PC-3 (cell line): Measurements from ENCODE around the gene PPP1R13B. TPM values are rescaled to one million over a fixed set of nuclear protein-coding genes. Genes with fewer than 3 reads are reported as not detected.

Experiments used
- ATAC-seq: fragments of 200-7000 bp; cut with Tn5 transposase; 2 replicates; pipeline ENCODE4 v1.9.1; 2020; ENCODE audit warnings: mild to moderate bottlenecking, moderate library complexity
- BruUV-seq: library from RNA; stranded (reverse); fragments of 400-500 nt; replicated peaks from 2 replicates; lab custom pipeline; 2021; lab: Mats Ljungman, UMichigan
- CTCF ChIA-PET: fragments of 300-600 bp; sonication (Branson Sonifier 250); formaldehyde crosslinking; loops from one replicate; lab custom pipeline; 2022; ENCODE audit warnings: antibody characterized with exemption; lab: Charles Lee
- POLR2A ChIA-PET: fragments of 300-600 bp; sonication (Branson Sonifier 250); formaldehyde crosslinking; loops from one replicate; lab custom pipeline; 2022; ENCODE audit warnings: antibody characterized with exemption; ENCODE audit not compliant: unreplicated experiment; lab: Charles Lee
- DNase-seq: peaks from one replicate; pipeline ENCODE4 v3.0.0-alpha.2; 2015
- H2AFZ ChIP-seq: fragments of 300-600 bp; sonication (generic); 2 replicates; pipeline ENCODE4 v1.6.0; 2016; ENCODE audit warnings: antibody characterized with exemption, low read length
- H3F3A ChIP-seq: fragments of 300-600 bp; sonication (generic); one replicate; pipeline ENCODE4 v1.6.0; 2017; ENCODE audit warnings: antibody characterized with exemption, low read length, control low read depth, mild to moderate bottlenecking; ENCODE audit not compliant: unreplicated experiment
- H3K27ac ChIP-seq: fragments of 300-600 bp; sonication (generic); 2 replicates; pipeline ENCODE4 v1.5.1; 2016; ENCODE audit warnings: mild to moderate bottlenecking, low read length
- H3K27me3 ChIP-seq: fragments of 300-600 bp; sonication (generic); 2 replicates; pipeline ENCODE4 v1.6.1; 2016; ENCODE audit warnings: low read length, mixed read lengths
- H3K36me3 ChIP-seq: fragments of 300-600 bp; sonication (generic); 2 replicates; pipeline ENCODE4 v1.6.1; 2016; ENCODE audit warnings: low read depth, mixed run types, low read length, mixed read lengths
- H3K4me1 ChIP-seq: fragments of 300-600 bp; sonication (generic); 2 replicates; pipeline ENCODE4 v1.5.1; 2016; ENCODE audit warnings: low read length; ENCODE audit not compliant: insufficient read depth
- H3K4me2 ChIP-seq: fragments of 300-600 bp; sonication (generic); 2 replicates; pipeline ENCODE4 v1.6.0; 2016; ENCODE audit warnings: low read length
- H3K4me3 ChIP-seq: fragments of 300-600 bp; sonication (generic); 2 replicates; pipeline ENCODE4 v1.5.1; 2016; ENCODE audit warnings: mild to moderate bottlenecking, low read length, mixed read lengths
- H3K79me2 ChIP-seq: fragments of 300-600 bp; sonication (generic); 2 replicates; pipeline ENCODE4 v1.6.1; 2017; ENCODE audit warnings: low read length, mixed read lengths
- H3K9ac ChIP-seq: fragments of 300-600 bp; sonication (generic); 2 replicates; pipeline ENCODE4 v1.6.0; 2016; ENCODE audit warnings: mild to moderate bottlenecking, low read length
- H3K9me2 ChIP-seq: fragments of 300-600 bp; sonication (generic); replicated peaks from 2 replicates; pipeline ENCODE4 v1.6.1; 2016; ENCODE audit warnings: mixed run types, low read length, mixed read lengths
- H3K9me3 ChIP-seq: fragments of 300-600 bp; sonication (generic); 2 replicates; pipeline ENCODE4 v1.6.1; 2016; ENCODE audit warnings: low read length, mixed read lengths
- H4K20me1 ChIP-seq: fragments of 300-600 bp; sonication (generic); 2 replicates; pipeline ENCODE4 v1.6.1; 2016; ENCODE audit warnings: low read length, mixed read lengths
- EZH2 ChIP-seq: fragments of 300-600 bp; sonication (generic); IDR thresholded peaks from one replicate; pipeline ENCODE4 v1.6.1; 2017; ENCODE audit warnings: antibody characterized with exemption, mild to moderate bottlenecking, low read length; ENCODE audit not compliant: unreplicated experiment
- EZH2phosphoT487 ChIP-seq: fragments of 300-600 bp; sonication (generic); IDR thresholded peaks from 2 replicates; pipeline ENCODE4 v1.6.1; 2018; ENCODE audit warnings: mild to moderate bottlenecking, antibody characterized with exemption, low read length, borderline replicate concordance
- intact Hi-C: fragments of 100-400 bp; cut with micrococcal nuclease; formaldehyde crosslinking; loops from 2 replicates; pipeline ENCODE4 v1.9.0; 2023
- total RNA-seq: library from RNA; depleted of rRNA; stranded (reverse); fragments of >200 nt; gene quantifications from 2 replicates; pipeline ENCODE4 v1.2.3, GENCODE V29; 2014
- TF ChIP-seq, protein P1 (sequence below): fragments of 300-600 bp; sonication (generic); conservative IDR thresholded peaks from 2 replicates; pipeline ENCODE4 v1.5.1; 2017; ENCODE audit warnings: antibody characterized with exemption, low read depth, mild to moderate bottlenecking, low read length

PPP1R13B gene
- total RNA-seq, 1 experiment from 2014 or later = 13.0 TPM

GRCh38 chr14:103884854-103885253, 37.5 kb upstream of the PPP1R13B start:
- DNase-seq (no peak), ATAC-seq (no peak)
- Histone ChIP-seq H3K4me3 (no peak overlapping the region), H3K36me3 (no peaks in the 10 kb centered on the region), H3K9me2 (no peaks in the 10 kb centered on the region), H3K4me2 (no peak overlapping the region), H3K27me3 (no peaks in the 10 kb centered on the region), H3K9me3 (no peaks in the 10 kb centered on the region), H3K79me2 (no peaks in the 10 kb centered on the region), H2AFZ (no peak overlapping the region), H3K9ac (no peak overlapping the region), H4K20me1 (no peaks in the 10 kb centered on the region), H3K27ac (no peak overlapping the region), H3F3A (no peaks in the 10 kb centered on the region), H3K4me1 (peaks cover 13% of the 10 kb centered on the region)
- POLR2A ChIA-PET = interaction anchor here (0.6 kb wide), 1 partner anchor 369 kb away, joined by 3 read pairs; no protein-coding TSS in a partner anchor
- no peak for TF ChIP-seq EZH2phosphoT487
- TF ChIP-seq EZH2 = no peak
- CTCF ChIA-PET = no interaction called here
- intact Hi-C loops = no loop called here
- BruUV-seq = no TSS peak

GRCh38 chr14:103883263-103883523, 35.8 kb upstream of the PPP1R13B start:
- no peaks in the 10 kb centered on the region for H3K79me2 ChIP-seq

DNA sequence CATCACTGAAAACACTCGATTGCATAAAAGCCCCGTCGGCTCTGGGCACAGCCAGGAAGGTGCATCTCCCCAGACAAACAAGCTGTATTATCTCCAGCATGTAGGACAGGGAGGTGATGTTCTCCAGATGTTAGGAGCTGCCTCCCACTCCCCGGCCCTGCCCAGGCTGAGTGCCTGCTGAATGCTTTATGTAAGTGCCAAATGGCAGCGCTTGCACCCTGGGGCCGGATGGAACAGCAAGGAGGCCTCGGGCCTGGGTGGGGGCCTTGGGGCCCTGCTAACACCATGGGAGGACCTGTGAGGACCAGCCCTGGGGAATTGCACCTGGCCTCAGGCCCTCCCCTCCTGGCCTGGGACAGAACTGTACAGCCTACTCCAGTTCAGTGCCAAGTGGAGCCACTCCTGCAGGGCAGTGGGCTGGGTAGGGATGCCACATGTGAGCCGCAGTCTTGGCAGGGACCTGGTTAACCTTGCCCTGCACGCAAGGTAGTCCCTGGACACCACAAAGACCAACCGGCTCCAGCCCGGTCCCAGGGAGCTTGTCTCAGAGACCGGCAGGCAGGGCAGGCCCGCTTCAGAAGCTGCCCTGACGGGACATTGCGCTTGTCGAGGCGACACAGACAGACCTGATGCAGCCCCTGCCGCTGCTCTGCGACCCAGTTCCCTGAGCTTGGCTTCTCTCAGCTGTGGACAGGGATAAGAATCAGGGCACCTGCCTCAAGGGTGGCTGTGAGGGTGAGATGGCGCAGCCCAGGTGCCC, 35.3 kb upstream of the PPP1R13B start:
- ATAC-seq (no peak), DNase-seq (no peak)
- intact Hi-C loops = no loop called here
- Histone ChIP-seq H3K27me3 (no peaks in the 10 kb centered on the region), H3F3A (no peaks in the 10 kb centered on the region), H3K9me2 (no peaks in the 10 kb centered on the region), H3K79me2 (no peaks in the 10 kb centered on the region), H3K27ac (no peak overlapping the region), H3K9me3 (no peaks in the 10 kb centered on the region), H3K36me3 (no peaks in the 10 kb centered on the region), H2AFZ (no peak overlapping the region), H3K4me3 (no peak overlapping the region), H3K9ac (no peak overlapping the region), H3K4me2 (no peak overlapping the region), H4K20me1 (no peaks in the 10 kb centered on the region), H3K4me1 (peaks cover 17% of the 10 kb centered on the region)
- ChIA-PET POLR2A (no interaction called here), CTCF (no interaction called here)
- no TSS peak for BruUV-seq
- no peak for TF ChIP-seq EZH2phosphoT487
- TF ChIP-seq, protein P1, sequence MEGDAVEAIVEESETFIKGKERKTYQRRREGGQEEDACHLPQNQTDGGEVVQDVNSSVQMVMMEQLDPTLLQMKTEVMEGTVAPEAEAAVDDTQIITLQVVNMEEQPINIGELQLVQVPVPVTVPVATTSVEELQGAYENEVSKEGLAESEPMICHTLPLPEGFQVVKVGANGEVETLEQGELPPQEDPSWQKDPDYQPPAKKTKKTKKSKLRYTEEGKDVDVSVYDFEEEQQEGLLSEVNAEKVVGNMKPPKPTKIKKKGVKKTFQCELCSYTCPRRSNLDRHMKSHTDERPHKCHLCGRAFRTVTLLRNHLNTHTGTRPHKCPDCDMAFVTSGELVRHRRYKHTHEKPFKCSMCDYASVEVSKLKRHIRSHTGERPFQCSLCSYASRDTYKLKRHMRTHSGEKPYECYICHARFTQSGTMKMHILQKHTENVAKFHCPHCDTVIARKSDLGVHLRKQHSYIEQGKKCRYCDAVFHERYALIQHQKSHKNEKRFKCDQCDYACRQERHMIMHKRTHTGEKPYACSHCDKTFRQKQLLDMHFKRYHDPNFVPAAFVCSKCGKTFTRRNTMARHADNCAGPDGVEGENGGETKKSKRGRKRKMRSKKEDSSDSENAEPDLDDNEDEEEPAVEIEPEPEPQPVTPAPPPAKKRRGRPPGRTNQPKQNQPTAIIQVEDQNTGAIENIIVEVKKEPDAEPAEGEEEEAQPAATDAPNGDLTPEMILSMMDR = no peak
- TF ChIP-seq EZH2 = no peak

More at GRCh38 chr14:103883263-103883523, 35.8 kb upstream of the PPP1R13B start:
- TF ChIP-seq EZH2phosphoT487 = no peak
- TF ChIP-seq, protein P1 = no peak
- TF ChIP-seq EZH2 = no peak
- DNase-seq (no peak), ATAC-seq (no peak)
- Histone ChIP-seq H2AFZ (no peak overlapping the region), H3K9ac (no peak overlapping the region), H3K27ac (no peak overlapping the region), H3K9me2 (no peaks in the 10 kb centered on the region), H3K9me3 (no peaks in the 10 kb centered on the region), H3K4me3 (no peak overlapping the region), H3K4me2 (no peak overlapping the region), H4K20me1 (no peaks in the 10 kb centered on the region), H3K27me3 (no peaks in the 10 kb centered on the region), H3F3A (no peaks in the 10 kb centered on the region), H3K4me1 (peaks cover 17% of the 10 kb centered on the region), H3K36me3 (no peaks in the 10 kb centered on the region)
- ChIA-PET POLR2A (interaction anchor here (0.6 kb wide), 1 partner anchor 72 kb away, joined by 3 read pairs; no protein-coding TSS in a partner anchor), CTCF (no interaction called here)
- BruUV-seq = no TSS peak
- intact Hi-C loops = no loop called here
